Suprapubic skin (tissue), 3 donors: ENCODE measurements around the gene PRC1.

Experiments used
- POLR2AphosphoS5 ChIP-seq, 3 donors: sonication (generic); formaldehyde crosslinking; IDR thresholded peaks; one replicate each; pipeline ENCODE4 v1.6.1; 2017; ENCODE audit warnings: antibody characterized with exemption in 3 of 3
- TF ChIP-seq, protein P1 (sequence below), 2 donors: fragments of 200-600 bp in 1 of 2; fragments of 450-650 bp in 1 of 2; sonication (generic) in 1 of 2; IDR thresholded peaks; one replicate each; pipeline ENCODE4 v1.5.1; 2016 to 2019; ENCODE audit warnings: antibody characterized with exemption in 2 of 2, mild to moderate bottlenecking in 1 of 2, moderate library complexity in 1 of 2

DNA sequence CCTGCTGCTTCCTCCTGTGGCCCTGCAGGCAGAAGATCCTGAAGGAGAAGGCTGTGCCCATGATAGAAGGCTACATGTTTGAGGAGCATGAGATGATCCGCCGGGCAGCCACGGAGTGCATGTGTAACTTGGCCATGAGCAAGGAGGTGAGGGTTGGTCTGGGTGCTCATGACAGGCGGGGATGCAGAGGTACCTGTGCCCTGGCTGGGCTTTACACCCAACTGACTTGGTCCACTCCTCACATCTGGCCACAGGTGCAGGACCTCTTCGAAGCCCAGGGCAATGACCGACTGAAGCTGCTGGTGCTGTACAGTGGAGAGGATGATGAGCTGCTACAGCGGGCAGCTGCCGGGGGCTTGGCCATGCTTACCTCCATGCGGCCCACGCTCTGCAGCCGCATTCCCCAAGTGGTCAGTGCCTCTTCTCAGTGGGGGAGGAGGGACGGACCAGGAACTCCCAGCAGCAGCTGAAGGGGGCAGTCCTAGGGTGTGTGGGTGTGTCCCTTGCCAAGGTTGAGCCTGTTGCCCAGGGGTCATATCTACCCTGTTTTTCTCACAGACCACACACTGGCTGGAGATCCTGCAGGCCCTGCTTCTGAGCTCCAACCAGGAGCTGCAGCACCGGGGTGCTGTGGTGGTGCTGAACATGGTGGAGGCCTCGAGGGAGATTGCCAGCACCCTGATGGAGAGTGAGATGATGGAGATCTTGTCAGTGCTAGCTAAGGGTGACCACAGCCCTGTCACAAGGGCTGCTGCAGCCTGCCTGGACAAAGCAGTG is 41.2 kb downstream of the PRC1 start:
- TF ChIP-seq POLR2AphosphoS5 (IDR thresholded peaks at IDR 0.05), result no peak
- TF ChIP-seq, protein P1, sequence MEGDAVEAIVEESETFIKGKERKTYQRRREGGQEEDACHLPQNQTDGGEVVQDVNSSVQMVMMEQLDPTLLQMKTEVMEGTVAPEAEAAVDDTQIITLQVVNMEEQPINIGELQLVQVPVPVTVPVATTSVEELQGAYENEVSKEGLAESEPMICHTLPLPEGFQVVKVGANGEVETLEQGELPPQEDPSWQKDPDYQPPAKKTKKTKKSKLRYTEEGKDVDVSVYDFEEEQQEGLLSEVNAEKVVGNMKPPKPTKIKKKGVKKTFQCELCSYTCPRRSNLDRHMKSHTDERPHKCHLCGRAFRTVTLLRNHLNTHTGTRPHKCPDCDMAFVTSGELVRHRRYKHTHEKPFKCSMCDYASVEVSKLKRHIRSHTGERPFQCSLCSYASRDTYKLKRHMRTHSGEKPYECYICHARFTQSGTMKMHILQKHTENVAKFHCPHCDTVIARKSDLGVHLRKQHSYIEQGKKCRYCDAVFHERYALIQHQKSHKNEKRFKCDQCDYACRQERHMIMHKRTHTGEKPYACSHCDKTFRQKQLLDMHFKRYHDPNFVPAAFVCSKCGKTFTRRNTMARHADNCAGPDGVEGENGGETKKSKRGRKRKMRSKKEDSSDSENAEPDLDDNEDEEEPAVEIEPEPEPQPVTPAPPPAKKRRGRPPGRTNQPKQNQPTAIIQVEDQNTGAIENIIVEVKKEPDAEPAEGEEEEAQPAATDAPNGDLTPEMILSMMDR (IDR thresholded peaks at IDR 0.05), result no peak
